CD4-positive, alpha-beta T cell (primary cell): Measurements from ENCODE around the gene MYO1B. TPM values are rescaled to one million over a fixed set of nuclear protein-coding genes. Genes with fewer than 3 reads are reported as not detected.

Experiments
- ATAC-seq: fragments of 200-7000 bp; cut with Tn5 transposase; one replicate; pipeline ENCODE4 v1.10.0; 2022; ENCODE audit warnings: mild to moderate bottlenecking; ENCODE audit not compliant: poor library complexity
- CTCF ChIA-PET: fragments of 350-600 bp; sonication (Branson Sonifier 250); formaldehyde crosslinking; loops from one replicate; lab custom pipeline; 2021; ENCODE audit warnings: antibody characterized with exemption, inconsistent platforms; lab: Charles Lee
- POLR2A ChIA-PET: fragments of 350-600 bp; sonication (Branson Sonifier 250); formaldehyde crosslinking; loops from one replicate; lab custom pipeline; 2021; ENCODE audit warnings: antibody characterized with exemption, inconsistent platforms; lab: Charles Lee
- DNase-seq, 14 experiments: peaks; one replicate each; pipeline ENCODE4 v3.0.0-alpha.2; 2013 to 2020; ENCODE audit warnings: mixed read lengths in 2 of 14
- H3K27ac ChIP-seq, 2 donors: one replicate each; pipeline versions ENCODE4 v1.5.1 to v1.7.0; 2013; ENCODE audit warnings: low read length in 2 of 2, low read depth in 1 of 2, mild to moderate bottlenecking in 1 of 2
- H3K27me3 ChIP-seq, 2 experiments: 1 replicate in 1 of 2; 2 replicates in 1 of 2; pipeline versions ENCODE4 v1.6.1 to v1.7.0; 2013; ENCODE audit warnings: low read length in 2 of 2, control low read depth in 1 of 2, mild to moderate bottlenecking in 1 of 2, moderate library complexity in 1 of 2; ENCODE audit not compliant: insufficient read depth in 2 of 2, control insufficient read depth in 1 of 2
- H3K36me3 ChIP-seq: one replicate; pipeline ENCODE4 v1.6.1; 2013; ENCODE audit warnings: low read length, control low read depth; ENCODE audit not compliant: insufficient read depth
- H3K4me1 ChIP-seq: one replicate; pipeline ENCODE4 v1.6.1; 2013; ENCODE audit warnings: low read length, control low read depth; ENCODE audit not compliant: insufficient read depth
- H3K4me3 ChIP-seq: one replicate; pipeline ENCODE4 v1.5.1; 2013; ENCODE audit warnings: mild to moderate bottlenecking, low read length, moderate library complexity
- H3K9me3 ChIP-seq, 2 experiments: 1 replicate in 1 of 2; 2 replicates in 1 of 2; pipeline versions ENCODE4 v1.6.1 to v1.7.0; 2013; ENCODE audit warnings: low read length in 2 of 2, mild to moderate bottlenecking in 2 of 2, control low read depth in 1 of 2, moderate library complexity in 1 of 2; ENCODE audit not compliant: control insufficient read depth in 1 of 2, insufficient read depth in 1 of 2
- H3K27ac Mint-ChIP-seq: one replicate; pipeline ENCODE4 v1.8.0; 2020; ENCODE audit warnings: mixed read lengths
- H3K27me3 Mint-ChIP-seq: one replicate; pipeline ENCODE4 v1.8.0; 2021; ENCODE audit warnings: mixed read lengths
- H3K36me3 Mint-ChIP-seq: one replicate; pipeline ENCODE4 v1.8.0; 2021; ENCODE audit warnings: low read depth, mixed read lengths
- H3K4me1 Mint-ChIP-seq: one replicate; pipeline ENCODE4 v1.8.0; 2021; ENCODE audit warnings: low read depth, mixed read lengths
- H3K4me3 Mint-ChIP-seq: one replicate; pipeline ENCODE4 v1.8.0; 2020; ENCODE audit warnings: mild to moderate bottlenecking, mixed read lengths
- H3K9me3 Mint-ChIP-seq: one replicate; pipeline ENCODE4 v1.8.0; 2020; ENCODE audit warnings: mixed read lengths
- CTCF ChIP-seq: fragments of 200-600 bp; IDR thresholded peaks from one replicate; pipeline ENCODE4 v1.8.0; 2022; ENCODE audit warnings: antibody characterized with exemption, mild to moderate bottlenecking
- intact Hi-C, 2 experiments: fragments of 100-400 bp; cut with DNase I in 1 of 2; cut with micrococcal nuclease in 1 of 2; formaldehyde crosslinking; loops; one replicate each; pipeline versions ENCODE4 v1.15.1 to v1.9.0; 2023 to 2025; cut with DNase I, micrococcal nuclease
- total RNA-seq, 174 experiments: library from RNA in 2 of 174; stranded (reverse) in 2 of 174; gene quantifications; one replicate each; pipeline ENCODE4 v1.2.3 and lab custom pipeline; 2021 to 2026

The MYO1B gene
- total RNA-seq, 2 experiments from 2014 or later: 0.98 to 1.3 TPM

DNA sequence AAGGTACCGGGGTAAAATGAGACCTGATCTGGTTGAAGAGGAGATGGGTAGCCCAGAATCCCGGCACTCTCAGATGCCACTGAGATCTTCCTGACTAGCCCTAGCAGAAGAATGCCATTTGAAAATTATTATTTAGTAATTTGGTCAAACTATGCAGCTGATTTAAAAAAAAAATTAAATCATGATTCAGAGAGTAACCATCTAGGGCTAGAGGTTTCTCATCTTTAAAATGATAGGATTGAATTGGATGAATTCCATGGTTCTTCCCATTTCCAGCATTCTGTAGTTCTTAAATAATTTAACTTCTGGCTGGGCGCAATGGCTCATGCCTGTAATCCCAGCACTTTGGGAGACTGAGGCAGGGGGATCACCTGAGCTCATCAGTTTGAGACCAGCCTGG, 106.1 kb downstream of the MYO1B start:
- no peaks in the 10 kb centered on the region for H3K4me1 ChIP-seq
- H3K9me3 ChIP-seq: peaks cover 0 to 3% of the 10 kb centered on the region in 2 experiments
- H3K9me3 Mint-ChIP-seq: no peaks in the 10 kb centered on the region
- ATAC-seq (no peak), DNase-seq (no peak)
- intact Hi-C loops: no loop called here
- H3K36me3 ChIP-seq: no peaks in the 10 kb centered on the region
- H3K27me3 Mint-ChIP-seq: no peaks in the 10 kb centered on the region
- TF ChIP-seq CTCF: no peak
- ChIA-PET CTCF (no interaction called here), POLR2A (no interaction called here)
- H3K27ac ChIP-seq: no peak overlapping the region
- H3K4me3 Mint-ChIP-seq: no peak overlapping the region
- no peaks in the 10 kb centered on the region for H3K36me3 Mint-ChIP-seq
- H3K27ac Mint-ChIP-seq: no peak overlapping the region
- no peaks in the 10 kb centered on the region for H3K27me3 ChIP-seq
- H3K4me1 Mint-ChIP-seq: no peaks in the 10 kb centered on the region
- no peak overlapping the region for H3K4me3 ChIP-seq

DNA sequence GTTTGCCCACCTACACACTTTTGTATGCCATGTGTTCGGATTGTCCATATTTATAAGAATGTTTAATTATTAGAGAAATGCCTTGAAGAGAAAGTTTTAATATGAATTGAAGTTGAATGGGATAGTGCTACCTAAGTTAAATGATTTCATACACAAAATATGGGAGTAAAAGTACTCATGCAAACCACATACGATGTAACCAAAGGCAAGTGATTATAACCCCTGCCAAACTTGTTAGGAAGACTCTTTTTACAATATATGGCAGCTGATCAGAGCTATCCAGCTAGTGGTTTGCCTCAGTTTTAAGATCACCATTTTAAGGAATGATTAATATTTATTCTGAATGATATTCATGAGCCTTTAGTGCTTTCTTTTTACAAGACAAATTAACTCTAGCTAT, 106.7 kb downstream of the MYO1B start:
- TF ChIP-seq CTCF: no peak
- H3K27ac ChIP-seq: no peak overlapping the region
- DNase-seq (no peak), ATAC-seq (no peak)
- Mint-ChIP-seq H3K27ac (no peak overlapping the region), H3K27me3 (no peaks in the 10 kb centered on the region), H3K4me3 (no peak overlapping the region), H3K9me3 (no peaks in the 10 kb centered on the region), H3K4me1 (no peaks in the 10 kb centered on the region), H3K36me3 (no peaks in the 10 kb centered on the region)
- H3K27me3 ChIP-seq: no peaks in the 10 kb centered on the region
- H3K4me1 ChIP-seq: no peaks in the 10 kb centered on the region
- no peaks in the 10 kb centered on the region for H3K36me3 ChIP-seq
- CTCF ChIA-PET: no interaction called here
- intact Hi-C loops: no loop called here
- POLR2A ChIA-PET: no interaction called here
- H3K4me3 ChIP-seq: no peak overlapping the region
- peaks cover 0 to 3% of the 10 kb centered on the region in 2 experiments for H3K9me3 ChIP-seq

DNA sequence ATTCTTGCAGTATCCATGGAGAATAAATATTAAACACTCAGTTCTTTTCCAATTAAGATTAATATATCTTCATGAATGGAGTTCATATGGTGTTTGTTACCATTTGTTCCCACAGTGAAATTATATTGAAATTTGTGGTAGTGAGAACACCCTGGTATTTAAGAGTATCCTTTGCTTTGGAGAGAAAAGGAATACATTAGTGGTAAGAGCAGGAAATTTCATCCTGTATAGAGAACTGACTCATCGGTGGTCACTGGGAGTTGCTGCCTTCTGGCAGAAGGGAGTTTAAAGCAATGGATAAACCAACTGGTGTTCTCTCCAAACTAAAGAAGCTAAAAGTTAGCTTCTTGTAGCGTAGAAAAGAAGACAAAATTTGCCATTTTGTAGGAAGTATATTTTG, 107.3 kb downstream of the MYO1B start:
- no peaks in the 10 kb centered on the region for H3K4me1 Mint-ChIP-seq
- Histone ChIP-seq H3K27ac (no peak overlapping the region), H3K9me3 (peaks cover 0 to 3% of the 10 kb centered on the region in 2 experiments), H3K36me3 (no peaks in the 10 kb centered on the region), H3K4me3 (no peak overlapping the region), H3K27me3 (no peaks in the 10 kb centered on the region), H3K4me1 (no peaks in the 10 kb centered on the region)
- intact Hi-C loops: no loop called here
- no peak overlapping the region for H3K4me3 Mint-ChIP-seq
- CTCF ChIA-PET: no interaction called here
- no peaks in the 10 kb centered on the region for H3K9me3 Mint-ChIP-seq
- POLR2A ChIA-PET: no interaction called here
- H3K27me3 Mint-ChIP-seq: peaks cover 2% of the 10 kb centered on the region
- ATAC-seq (no peak), DNase-seq (no peak)
- H3K27ac Mint-ChIP-seq: no peak overlapping the region
- no peak for TF ChIP-seq CTCF
- H3K36me3 Mint-ChIP-seq: no peaks in the 10 kb centered on the region
